Esophagus muscularis mucosa (tissue), 3 donors: ENCODE results near the gene ZNF213.

ENCODE experiments used
- EP300 ChIP-seq: sonication (generic); formaldehyde crosslinking; IDR thresholded peaks from one replicate; pipeline ENCODE4 v1.6.1; 2017; ENCODE audit warnings: antibody characterized with exemption
- TF ChIP-seq, protein P1 (sequence below), 3 experiments: fragments of 200-600 bp in 2 of 3; fragments of 450-650 bp in 1 of 3; sonication (generic) in 2 of 3; IDR thresholded peaks; one replicate each; pipeline ENCODE4 v1.5.1; 2017 to 2019; ENCODE audit warnings: antibody characterized with exemption in 3 of 3, mild to moderate bottlenecking in 2 of 3, moderate library complexity in 1 of 3

DNA sequence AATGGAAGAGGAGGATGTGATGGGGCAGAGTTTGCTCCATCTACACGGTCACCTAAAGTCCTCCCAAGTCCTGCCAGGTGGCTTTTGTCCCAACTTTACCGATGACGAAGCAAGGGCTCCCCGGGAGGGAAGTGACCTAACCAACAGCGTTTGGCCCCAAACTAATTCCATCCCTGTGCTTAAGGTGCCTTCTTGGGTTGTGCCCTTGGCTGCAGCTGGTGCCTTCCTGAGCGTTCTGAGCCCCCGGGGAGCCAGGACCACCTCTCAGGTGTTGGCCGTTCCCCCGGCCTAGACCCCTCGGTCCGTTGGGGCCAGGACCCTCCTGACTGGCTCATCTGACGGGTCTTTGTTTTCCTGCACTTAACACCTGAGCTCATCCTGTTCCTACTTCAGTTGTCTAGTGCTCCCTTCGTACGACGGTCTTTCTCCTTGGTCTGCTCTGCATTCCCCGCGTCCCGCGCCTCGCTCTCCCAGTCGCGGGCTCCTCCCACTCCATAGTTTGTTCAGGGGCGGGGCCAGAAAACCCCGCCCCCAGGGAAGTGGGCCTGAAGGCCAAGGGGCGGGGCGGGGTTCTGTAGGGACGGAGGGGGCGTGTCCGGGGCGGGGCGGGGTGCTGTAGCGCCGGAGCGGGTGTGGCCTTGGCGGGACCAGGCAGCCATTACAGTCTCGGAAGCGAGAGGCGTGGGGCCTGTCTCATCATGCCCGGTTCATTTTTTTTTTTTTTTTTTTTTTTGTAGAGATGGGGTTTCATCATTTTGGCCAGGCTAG, 34.9 kb upstream of the ZNF213 start:
- TF ChIP-seq, protein P1, sequence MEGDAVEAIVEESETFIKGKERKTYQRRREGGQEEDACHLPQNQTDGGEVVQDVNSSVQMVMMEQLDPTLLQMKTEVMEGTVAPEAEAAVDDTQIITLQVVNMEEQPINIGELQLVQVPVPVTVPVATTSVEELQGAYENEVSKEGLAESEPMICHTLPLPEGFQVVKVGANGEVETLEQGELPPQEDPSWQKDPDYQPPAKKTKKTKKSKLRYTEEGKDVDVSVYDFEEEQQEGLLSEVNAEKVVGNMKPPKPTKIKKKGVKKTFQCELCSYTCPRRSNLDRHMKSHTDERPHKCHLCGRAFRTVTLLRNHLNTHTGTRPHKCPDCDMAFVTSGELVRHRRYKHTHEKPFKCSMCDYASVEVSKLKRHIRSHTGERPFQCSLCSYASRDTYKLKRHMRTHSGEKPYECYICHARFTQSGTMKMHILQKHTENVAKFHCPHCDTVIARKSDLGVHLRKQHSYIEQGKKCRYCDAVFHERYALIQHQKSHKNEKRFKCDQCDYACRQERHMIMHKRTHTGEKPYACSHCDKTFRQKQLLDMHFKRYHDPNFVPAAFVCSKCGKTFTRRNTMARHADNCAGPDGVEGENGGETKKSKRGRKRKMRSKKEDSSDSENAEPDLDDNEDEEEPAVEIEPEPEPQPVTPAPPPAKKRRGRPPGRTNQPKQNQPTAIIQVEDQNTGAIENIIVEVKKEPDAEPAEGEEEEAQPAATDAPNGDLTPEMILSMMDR (IDR thresholded peaks at IDR 0.05), result no peak
- no peak for TF ChIP-seq EP300
